NCI-H2081 treated with DMSO at 0.1 percent for 48 hours (cell line): ENCODE data around the gene OVOL3.

Source experiments
- DNase-seq: peaks from one replicate; lab custom pipeline; 2025; lab: John Stamatoyannopoulos, UW

OVOL3 gene

DNA sequence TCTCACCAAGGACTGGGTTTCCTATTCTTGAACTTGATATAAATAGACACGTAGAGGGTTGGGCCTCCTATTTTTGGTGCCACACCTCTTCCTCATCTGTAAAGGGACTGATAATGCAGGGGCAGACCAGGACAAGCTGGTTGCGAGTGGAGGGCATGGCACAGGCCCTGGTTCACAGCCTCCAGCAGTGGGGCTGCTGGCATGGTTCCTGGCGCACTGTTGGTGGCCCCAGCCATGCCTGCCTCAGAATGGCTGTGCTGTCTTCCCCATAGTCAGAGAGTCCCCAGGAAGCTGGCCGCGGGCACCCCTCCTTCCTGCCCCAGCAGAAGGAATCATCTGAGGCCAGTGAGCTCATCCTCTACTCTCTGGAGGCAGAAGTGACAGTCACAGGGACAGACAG is 10.5 kb upstream of the OVOL3 start:
- DNase-seq, result no peak

DNA sequence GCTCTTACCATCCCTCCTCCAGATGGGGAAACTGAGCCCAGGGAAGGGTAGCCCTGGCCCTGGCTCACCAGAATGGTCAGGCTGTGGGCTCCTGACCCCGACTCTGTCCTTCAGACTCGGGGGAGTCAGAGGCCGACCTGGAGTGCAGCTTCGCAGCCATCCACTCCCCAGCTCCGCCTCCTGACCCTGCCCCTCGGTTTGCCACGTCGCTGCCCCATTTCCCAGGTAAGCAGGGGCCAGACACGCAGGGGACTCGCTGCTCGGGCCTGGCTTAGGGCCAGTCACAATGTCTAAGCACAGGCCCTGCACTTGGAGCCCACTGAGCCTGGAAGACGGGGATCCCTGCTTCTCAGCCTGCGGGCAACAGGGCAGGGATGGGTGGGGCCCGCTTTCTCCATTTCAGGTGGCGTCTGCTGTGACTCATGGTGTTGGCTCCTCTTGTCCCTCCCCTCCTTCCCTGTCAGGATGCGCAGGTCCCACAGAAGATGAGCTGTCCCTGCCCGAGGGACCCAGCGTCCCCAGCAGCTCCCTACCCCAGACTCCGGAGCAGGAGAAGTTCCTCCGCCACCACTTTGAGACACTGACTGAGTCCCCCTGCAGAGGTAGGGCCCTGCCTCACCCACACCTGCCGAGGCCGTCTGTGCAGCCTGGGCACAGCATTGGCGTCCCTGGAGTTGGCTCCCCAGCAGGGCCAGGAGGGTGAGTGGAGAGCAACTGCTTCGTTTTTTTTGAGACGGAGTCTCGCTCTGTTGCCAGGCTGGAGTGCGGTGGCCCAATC is 9.2 kb upstream of the OVOL3 start:
- DNase-seq, result no peak

DNA sequence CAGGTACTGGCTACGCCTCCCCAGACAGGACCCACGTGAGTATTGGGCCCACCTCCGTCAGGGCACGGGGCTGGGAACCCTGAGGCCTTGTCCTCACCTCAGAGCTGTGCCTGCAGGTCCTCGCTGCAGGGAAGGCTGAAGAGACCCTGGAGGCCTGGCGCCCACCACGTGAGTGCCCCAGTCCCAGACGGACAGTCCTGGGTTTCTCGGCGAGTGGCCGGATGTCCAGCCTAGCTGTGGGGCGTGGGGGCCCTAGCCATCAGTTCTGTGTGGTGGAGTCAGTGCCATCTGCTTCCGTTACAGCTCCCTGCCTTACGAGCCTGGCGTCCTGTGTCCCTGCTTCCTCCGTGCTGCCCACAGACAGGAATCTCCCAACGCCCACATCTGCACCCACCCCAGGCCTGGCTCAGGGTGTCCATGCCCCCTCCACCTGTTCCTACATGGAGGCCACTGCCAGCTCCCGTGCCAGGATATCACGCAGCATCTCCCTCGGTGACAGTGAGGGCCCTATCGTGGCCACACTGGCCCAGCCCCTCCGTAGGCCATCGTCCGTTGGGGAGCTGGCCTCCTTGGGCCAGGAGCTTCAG is 7.8 kb upstream of the OVOL3 start:
- no peak for DNase-seq

DNA sequence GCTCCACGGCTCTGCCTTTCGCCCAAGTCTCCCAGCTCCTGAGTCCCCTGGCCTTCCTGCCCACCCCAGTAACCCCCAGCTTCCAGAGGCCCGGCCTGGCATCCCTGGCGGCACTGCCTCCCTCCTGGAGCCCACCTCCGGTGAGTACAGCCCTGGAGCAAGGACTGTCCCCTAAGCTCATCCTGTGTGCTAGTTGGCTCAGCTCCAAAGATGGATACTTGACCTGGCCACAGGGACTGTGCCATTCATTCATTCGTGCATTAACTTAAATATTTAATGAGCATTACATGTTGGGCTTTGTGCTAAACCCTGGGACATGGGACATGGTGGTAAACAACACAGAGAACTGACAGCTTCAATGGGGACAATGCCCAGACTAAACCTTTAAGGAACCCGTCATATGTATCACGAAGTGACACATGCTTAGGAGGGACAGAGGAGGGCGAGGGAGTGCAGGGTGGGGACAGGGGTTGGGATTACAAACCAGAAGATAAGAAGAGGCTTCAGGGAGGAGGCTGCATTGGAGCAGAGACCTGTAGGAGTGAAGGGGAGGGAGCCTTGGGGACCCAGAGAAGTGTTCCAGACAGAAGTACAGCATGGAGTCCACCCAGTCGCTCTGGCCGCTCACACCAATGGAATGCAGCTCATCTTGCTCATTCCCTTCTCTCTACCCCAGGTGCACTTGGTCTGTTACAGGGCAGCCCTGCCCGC is 6.9 kb upstream of the OVOL3 start:
- DNase-seq, result no peak

DNA sequence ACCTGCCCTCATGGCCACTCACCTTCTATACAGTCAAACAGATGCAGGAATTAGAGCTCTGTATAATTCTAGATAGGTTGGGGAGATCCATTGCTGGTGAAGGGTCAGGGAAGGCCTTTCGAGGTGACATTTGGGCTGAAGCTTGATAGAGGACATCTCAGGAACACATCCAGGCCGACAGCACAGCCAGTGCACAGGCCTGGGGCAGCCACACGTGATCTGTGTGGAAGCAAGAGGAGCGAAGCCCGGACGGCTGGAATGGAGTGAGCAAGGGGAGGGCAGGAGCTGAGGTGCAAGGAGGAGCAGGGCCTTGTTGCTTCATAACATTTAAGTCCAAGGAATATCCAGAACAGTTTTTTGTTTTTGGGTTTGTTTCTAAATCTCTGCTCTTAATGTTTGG is 4.5 kb upstream of the OVOL3 start:
- DNase-seq, result no peak

DNA sequence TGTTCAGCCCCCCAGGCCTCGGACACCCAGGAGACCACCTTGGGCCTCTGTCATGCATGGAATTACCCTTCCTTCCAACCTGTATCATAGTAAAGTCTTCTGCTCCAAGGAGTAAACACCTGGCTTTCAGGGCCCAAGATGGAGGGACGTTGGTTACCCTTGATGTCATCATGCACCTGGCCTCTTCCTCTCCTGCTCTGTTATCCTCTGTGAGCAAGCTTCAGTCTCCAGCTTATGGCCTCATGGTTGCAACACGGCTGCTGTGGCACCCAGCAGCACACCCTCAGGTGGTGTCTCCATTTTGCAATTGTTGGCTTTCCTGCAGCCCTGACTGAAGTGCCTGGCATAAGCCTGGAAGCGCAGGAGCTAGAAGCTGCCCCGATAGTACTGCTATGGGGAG is 4.0 kb upstream of the OVOL3 start:
- no peak for DNase-seq

DNA sequence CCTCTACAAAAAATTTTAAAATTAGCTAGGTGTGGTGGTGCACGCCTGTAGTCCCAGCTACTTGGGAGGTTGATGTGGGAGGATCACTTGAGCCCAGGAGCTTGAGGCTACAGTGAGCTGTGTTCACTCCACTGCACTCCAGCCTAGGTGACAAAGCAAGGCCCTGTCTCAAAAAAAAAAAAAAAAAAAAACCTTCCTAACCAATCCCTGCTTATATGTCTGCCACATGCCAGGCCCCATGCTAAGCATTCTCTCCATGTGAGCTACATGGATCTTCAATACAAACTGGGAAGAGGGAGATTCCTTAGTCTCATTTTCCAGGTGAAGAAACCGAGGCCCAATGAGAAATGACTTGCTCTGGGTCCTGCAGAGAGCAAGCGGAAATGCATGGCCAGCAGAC is 2.3 kb upstream of the OVOL3 start:
- DNase-seq, result no peak

DNA sequence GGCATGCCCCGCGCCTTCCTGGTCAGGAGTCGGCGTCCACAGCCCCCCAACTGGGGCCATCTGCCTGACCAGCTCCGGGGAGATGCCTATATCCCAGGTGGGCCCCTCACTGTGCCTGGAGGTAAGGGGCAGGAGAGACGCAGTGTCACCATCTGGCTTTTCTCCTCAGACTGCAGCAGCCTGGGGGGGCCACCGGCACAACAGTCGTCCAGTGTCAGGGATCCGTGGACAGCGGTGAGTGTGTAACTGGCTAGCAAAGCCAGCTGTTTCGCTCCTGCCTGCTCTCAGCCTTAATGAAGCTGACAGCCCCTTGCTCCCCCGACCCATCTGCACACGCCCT is 227 bp downstream of the OVOL3 start:
- no peak for DNase-seq

DNA sequence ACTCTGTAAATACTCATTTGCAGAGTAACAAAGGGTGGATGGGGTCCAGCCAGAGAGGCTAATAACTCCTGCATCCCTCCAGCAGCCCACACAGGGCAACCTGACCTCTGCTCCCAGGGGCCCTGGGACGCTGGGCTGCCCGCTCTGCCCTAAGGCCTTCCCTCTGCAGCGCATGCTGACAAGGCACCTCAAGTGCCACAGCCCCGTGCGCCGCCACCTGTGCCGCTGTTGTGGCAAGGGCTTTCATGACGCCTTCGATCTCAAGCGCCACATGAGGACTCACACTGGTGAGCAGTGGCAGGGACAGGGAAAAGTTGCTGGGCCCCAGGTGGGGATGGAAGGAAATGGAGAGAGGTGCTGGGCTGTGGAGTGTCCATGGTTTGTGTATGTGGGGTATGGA is 1.7 kb downstream of the OVOL3 start:
- no peak for DNase-seq

DNA sequence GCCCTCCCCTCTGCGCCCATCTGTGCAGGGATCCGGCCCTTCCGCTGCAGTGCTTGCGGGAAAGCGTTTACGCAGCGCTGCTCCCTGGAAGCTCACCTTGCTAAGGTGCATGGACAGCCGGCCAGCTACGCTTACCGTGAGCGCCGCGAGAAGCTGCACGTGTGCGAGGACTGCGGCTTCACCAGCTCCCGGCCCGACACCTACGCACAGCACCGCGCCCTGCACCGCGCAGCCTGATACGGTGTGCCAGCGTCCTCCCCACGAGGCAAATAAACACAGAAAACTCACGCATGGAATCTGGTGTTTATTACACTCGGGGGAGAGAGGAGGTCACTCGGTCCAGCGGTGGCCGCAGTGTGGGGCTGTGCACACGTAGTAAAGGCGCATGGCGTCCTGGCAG is 2.5 kb downstream of the OVOL3 start:
- DNase-seq, result no peak

DNA sequence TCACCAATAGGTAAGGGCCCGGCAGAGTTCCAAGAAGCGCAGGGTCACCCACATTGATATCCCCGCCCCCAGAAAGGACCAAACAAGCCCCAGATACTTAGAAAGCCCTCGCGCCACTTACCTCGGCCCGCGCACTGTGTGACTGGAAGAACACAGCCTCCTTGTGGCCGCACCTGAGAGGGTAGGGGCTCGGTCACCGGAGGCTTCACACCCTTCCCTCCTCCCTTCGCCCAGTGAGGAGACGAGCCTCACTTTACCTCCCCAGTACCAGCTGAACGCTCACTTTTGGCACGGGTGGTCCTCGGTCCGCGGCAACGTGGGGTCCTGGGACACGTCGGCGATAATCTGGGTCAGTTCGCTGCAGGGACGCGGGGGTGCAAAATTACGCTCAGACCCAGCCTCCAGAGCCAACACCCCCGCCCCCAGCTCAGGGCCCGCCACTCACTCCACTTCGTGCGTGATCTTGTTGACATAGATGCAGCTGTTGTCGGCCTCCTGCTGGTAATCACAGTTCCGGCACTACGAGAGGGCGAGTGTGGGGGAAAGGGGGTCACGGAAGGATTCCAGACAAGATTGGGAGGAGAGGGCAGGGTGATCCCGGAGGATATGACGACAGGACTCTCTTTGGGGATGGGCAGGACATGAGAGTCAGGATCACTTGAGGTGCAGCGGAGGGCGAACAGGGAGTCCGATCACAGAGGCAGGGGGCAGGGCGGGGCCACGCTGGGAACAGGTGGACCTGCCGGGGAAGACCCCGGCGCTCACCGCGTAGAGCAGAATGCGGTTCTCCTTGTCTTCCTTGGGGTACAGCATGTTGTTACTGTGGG is 3.2 kb downstream of the OVOL3 start:
- no peak for DNase-seq

DNA sequence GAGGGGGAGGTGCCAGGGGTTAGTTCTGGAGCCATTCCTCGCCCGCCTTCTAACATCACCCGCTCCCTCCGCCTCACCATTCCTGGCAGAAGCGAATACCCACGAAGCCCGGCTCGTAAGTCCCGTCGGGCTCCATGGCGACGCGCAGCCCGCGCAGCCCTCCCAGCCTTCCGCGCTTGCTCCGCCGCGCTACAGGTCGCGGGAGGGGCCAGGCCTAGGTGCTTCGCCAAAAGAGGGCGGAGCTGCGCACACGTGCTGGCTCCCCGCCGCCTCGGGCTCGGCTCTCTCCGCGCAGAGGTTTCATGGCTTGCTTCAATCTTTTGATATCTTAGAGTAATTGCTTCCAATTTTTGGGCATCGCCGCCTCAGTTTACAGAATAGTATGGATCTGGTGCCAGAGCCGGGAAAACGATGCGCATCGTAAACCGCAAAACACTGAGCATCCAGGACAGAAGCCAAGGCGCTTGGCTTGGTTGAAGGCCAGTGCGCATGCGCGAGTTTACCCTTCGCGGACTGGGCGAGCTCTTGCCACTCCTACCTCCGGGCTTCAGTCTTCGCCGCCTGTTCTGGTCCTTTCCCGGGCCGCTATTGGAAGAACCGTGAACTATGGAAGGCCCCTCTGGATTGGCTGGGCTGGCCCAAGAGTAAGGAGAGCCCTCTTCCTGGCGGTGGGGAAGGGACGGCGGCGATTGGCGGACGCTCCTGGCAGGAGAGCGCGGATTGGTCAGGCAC is 3.9 kb downstream of the OVOL3 start, which contains the start of gene POLR2I:
Gene POLR2I, minus strand, starts transcription at position 155 of the 732 bp plus-strand sequence. Its CDS starts 19 bp downstream, at position 136.
- peak; percentile 98 for DNase-seq

DNA sequence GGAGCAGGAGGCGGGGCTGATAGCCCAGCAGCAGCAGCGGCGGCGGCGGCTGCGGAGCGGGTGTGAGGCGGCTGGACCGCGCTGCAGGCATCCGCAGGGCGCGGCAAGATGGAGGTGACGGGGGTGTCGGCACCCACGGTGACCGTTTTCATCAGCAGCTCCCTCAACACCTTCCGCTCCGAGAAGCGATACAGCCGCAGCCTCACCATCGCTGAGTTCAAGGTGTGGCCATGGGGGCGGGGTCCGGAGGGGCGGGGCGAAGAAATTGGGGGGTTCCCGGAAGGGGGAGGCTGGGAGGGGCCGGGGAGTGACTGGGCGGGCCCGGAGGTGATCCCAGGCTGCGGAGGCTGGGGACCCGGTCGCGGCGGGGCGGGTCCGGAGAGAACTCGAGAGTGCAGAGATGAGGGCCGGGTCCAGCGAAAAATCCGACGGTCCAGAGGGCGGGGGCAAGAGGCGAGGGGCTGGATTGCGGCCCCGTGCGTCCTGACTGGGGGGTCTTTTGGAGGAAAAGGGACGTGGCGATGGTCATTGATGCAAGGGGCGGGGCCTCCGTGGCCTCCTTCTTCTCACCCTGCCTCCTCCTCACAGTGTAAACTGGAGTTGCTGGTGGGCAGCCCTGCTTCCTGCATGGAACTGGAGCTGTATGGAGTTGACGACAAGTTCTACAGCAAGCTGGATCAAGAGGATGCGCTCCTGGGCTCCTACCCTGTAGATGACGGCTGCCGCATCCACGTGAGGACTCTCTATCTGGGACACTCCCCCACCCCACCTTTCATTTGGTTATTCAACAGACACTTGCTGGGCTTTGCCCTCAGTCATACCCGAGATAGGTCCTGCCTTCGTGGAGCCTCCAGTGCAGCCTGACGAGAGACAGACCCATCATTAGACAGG is 4.8 kb downstream of the OVOL3 start, which contains the start of gene TBCB:
Gene TBCB, plus strand, starts transcription at position 16 of the 891 bp plus-strand sequence. Its CDS starts 93 bp downstream, at position 109.
- DNase-seq, result no peak

DNA sequence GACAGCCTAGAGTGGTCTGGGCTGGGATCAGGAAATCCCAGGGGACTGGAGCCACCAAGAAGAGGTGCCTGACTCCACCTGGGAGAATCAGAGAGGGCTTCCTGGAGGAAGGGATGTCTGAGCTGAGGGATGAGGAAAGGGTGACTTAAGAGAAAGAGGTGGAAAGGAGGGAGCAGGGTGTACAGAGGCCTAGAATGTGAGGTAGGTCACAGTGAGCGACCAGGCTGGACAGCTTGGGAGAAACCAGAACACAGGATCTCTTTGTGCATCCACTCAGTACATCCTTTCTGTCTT is 5.3 kb downstream of the OVOL3 start:
- DNase-seq, result no peak

DNA sequence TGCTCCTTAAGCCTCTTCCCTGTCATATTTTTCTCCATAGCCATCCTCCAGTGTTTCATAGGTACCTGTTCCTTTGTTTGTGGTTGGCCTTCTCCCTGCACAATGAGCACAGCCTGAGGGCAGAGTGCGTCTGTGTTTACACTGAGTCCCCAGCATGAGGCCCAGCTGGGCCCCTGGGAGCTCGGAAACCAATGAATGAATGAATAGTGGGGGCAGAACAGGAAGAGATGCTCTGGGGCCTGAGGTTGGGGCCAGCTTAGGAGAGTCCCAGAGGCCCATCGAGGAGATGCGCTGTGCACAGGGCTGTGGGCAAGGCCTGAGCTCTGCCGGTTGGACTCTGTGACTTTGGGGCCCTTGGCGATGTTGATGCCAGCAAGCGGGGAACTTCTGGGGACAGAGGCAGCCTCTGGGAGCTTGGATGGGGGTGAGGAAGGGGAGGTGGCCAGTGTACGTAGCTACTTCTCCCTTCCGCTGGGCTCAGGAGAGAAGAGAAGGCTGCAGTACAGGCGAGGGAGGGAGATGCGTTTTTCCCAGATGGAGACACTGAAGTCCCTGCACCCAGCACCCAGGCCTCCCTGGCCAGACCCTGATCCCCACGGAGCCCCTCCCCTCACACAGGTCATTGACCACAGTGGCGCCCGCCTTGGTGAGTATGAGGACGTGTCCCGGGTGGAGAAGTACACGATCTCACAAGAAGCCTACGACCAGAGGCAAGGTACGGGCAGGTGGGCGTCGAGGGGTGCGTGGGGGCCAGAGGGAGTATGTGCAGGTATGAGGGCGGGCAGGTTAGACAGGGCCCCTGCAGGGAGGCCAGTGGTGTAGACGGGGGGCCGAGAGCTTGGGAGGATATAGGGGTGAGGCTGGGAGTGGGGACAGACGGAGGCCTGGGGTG is 9.4 kb downstream of the OVOL3 start:
- no peak for DNase-seq

DNA sequence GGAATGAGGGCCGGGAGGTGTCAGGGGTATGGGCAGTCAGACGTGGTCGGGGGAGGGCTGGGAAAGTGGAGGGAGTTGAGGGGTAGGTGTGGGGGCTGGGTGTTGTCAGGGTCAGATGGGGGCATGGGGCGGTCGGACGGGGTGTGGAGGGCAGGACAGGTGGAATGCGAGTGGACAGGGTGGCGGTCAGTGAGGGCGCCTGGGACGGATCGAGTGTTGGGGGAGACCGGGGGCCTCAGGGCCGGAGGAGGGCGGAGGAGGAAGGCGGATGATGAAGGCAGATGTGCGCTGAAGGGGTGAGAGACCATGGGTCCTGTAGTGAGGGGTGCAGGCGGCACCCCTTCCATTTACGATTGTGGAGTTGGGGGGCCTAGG is 10.0 kb downstream of the OVOL3 start:
- DNase-seq, result no peak

DNA sequence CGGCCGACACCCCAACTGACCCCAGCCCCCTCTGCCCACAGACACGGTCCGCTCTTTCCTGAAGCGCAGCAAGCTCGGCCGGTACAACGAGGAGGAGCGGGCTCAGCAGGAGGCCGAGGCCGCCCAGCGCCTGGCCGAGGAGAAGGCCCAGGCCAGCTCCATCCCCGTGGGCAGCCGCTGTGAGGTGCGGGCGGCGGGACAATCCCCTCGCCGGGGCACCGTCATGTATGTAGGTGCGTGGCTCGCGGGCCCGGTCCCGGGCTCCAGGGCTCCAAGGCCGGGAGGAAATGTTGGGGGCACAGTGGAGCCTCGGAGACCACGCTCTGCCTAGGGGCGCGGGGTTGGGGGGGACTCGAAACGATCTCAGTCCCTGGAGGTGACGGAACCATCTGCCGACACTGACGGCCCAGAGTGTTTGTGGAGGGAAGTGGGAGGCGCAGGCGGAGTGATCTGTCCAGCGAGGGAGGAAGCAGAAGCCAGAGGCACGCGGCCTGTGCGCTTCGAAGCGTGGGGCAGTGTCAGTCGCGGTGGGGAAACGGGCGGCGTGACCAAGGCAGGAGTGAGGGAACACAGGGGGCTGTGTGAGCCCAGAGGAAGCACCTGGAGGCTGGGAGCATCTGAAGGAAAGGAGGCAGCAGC is 10.7 kb downstream of the OVOL3 start:
- DNase-seq, result no peak

DNA sequence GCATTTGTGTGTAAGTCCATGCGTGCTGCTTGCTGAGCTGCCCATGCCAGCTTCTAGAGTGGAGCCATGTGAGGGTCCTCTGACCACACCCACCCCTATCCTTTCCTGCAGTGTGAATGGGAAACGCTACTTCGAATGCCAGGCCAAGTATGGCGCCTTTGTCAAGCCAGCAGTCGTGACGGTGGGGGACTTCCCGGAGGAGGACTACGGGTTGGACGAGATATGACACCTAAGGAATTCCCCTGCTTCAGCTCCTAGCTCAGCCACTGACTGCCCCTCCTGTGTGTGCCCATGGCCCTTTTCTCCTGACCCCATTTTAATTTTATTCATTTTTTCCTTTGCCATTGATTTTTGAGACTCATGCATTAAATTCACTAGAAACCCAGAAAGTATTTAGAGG is 14.6 kb downstream of the OVOL3 start:
- no peak for DNase-seq

DNA sequence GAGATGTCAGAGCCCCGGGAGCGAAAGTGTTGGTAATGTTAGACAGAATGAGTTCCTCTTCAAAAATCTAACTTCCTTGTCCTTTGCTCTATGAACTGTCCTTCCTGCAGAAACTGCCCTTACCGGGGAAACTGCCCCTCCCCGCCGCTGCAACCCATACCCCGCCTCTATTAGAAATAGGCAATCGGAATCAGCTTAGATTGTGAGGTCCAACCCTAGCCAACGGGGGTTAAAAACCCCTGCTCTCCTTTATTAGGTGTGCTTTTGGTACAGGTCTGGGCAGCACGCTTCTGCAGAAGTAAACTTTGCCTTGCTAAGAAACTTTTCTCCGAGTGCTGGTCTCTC is 17.4 kb downstream of the OVOL3 start:
- no peak for DNase-seq
